ENCODE measurements around the gene CDK19. TPM values are rescaled to one million over a fixed set of nuclear protein-coding genes. Genes with fewer than 3 reads are reported as not detected.
A peak's percentile ranks its signal among the peaks of the same experiment; 100 is the strongest.

Gene CDK19
- total RNA-seq, 1 donor from 2014 or later, result 19.0 TPM

- H3K36me3 Mint-ChIP-seq (ENCODE audit: low read depth, unreplicated experiment), result no peaks in the 10 kb centered on the region
- no peak overlapping the region for H3K4me3 Mint-ChIP-seq (ENCODE audit: unreplicated experiment)
- H3K9me3 Mint-ChIP-seq (ENCODE audit: unreplicated experiment), result no peaks in the 10 kb centered on the region
- DNase-seq (ENCODE audit: low spot score), result no peak
- TF ChIP-seq CTCF (IDR thresholded peaks at IDR 0.05; ENCODE audit: unreplicated experiment), result no peak
- H3K27ac Mint-ChIP-seq (ENCODE audit: unreplicated experiment), result no peak overlapping the region
- H3K4me1 Mint-ChIP-seq (ENCODE audit: unreplicated experiment), result no peaks in the 10 kb centered on the region
- H3K27me3 Mint-ChIP-seq (ENCODE audit: unreplicated experiment), result peaks cover 3% of the 10 kb centered on the region
These were observed 239.3 kb downstream of the CDK19 start for GRCh38 chr6:110575925-110576463.

- no peak for TF ChIP-seq CTCF (IDR thresholded peaks at IDR 0.05; ENCODE audit: unreplicated experiment)
- no peak for DNase-seq (ENCODE audit: low spot score)
- H3K4me3 Mint-ChIP-seq (ENCODE audit: unreplicated experiment), result no peak overlapping the region
- no peaks in the 10 kb centered on the region for H3K4me1 Mint-ChIP-seq (ENCODE audit: unreplicated experiment)
- no peaks in the 10 kb centered on the region for H3K36me3 Mint-ChIP-seq (ENCODE audit: low read depth, unreplicated experiment)
- H3K9me3 Mint-ChIP-seq (ENCODE audit: unreplicated experiment), result no peaks in the 10 kb centered on the region
- no peak overlapping the region for H3K27ac Mint-ChIP-seq (ENCODE audit: unreplicated experiment)
- peaks cover under 1% of the 10 kb centered on the region for H3K27me3 Mint-ChIP-seq (ENCODE audit: unreplicated experiment)
These were observed 240.5 kb downstream of the CDK19 start for GRCh38 chr6:110574817-110575216.

- Mint-ChIP-seq H3K9me3 (ENCODE audit: unreplicated experiment) (no peaks in the 10 kb centered on the region), H3K4me1 (ENCODE audit: unreplicated experiment) (no peaks in the 10 kb centered on the region), H3K36me3 (ENCODE audit: low read depth, unreplicated experiment) (no peaks in the 10 kb centered on the region), H3K4me3 (ENCODE audit: unreplicated experiment) (no peak overlapping the region), H3K27me3 (ENCODE audit: unreplicated experiment) (no peaks in the 10 kb centered on the region), H3K27ac (ENCODE audit: unreplicated experiment) (peak overlapping the region; percentile 53)
- no peak for DNase-seq (ENCODE audit: low spot score)
- no peak for TF ChIP-seq CTCF (IDR thresholded peaks at IDR 0.05; ENCODE audit: unreplicated experiment)
These were observed 241.7 kb downstream of the CDK19 start for GRCh38 chr6:110573537-110573936.

GRCh38 chr6:110573136-110573535 lies 242.1 kb downstream of the CDK19 start:
- Mint-ChIP-seq H3K27me3 (ENCODE audit: unreplicated experiment) (no peaks in the 10 kb centered on the region), H3K4me1 (ENCODE audit: unreplicated experiment) (no peaks in the 10 kb centered on the region), H3K27ac (ENCODE audit: unreplicated experiment) (no peak overlapping the region), H3K4me3 (ENCODE audit: unreplicated experiment) (no peak overlapping the region), H3K36me3 (ENCODE audit: low read depth, unreplicated experiment) (no peaks in the 10 kb centered on the region), H3K9me3 (ENCODE audit: unreplicated experiment) (no peaks in the 10 kb centered on the region)
- DNase-seq (ENCODE audit: low spot score), result no peak
- no peak for TF ChIP-seq CTCF (IDR thresholded peaks at IDR 0.05; ENCODE audit: unreplicated experiment)

GRCh38 chr6:110567957-110568696 lies 247.1 kb downstream of the CDK19 start:
- no peaks in the 10 kb centered on the region for H3K9me3 Mint-ChIP-seq (ENCODE audit: unreplicated experiment)
- no peak overlapping the region for H3K27ac Mint-ChIP-seq (ENCODE audit: unreplicated experiment)
- H3K4me3 Mint-ChIP-seq (ENCODE audit: unreplicated experiment), result no peak overlapping the region
- H3K36me3 Mint-ChIP-seq (ENCODE audit: low read depth, unreplicated experiment), result no peaks in the 10 kb centered on the region
- TF ChIP-seq CTCF (IDR thresholded peaks at IDR 0.05; ENCODE audit: unreplicated experiment), result no peak
- peaks cover 11% of the 10 kb centered on the region for H3K4me1 Mint-ChIP-seq (ENCODE audit: unreplicated experiment)
- DNase-seq (ENCODE audit: low spot score), result no peak
- H3K27me3 Mint-ChIP-seq (ENCODE audit: unreplicated experiment), result peaks cover 3% of the 10 kb centered on the region

All from endothelial cell (in vitro differentiated cells).